Aortic smooth muscle cell (primary cell): ENCODE measurements around the gene ZNF514. TPM values are rescaled to one million over a fixed set of nuclear protein-coding genes. Genes with fewer than 3 reads are reported as not detected.

ENCODE experiments used
- total RNA-seq: library from RNA; depleted of rRNA; stranded (reverse); fragments of >200 nt; gene quantifications from 2 replicates; pipeline ENCODE4 v1.2.3, GENCODE V29; 2014

Gene ZNF514
- total RNA-seq = 10.4 and 11.4 TPM in 2 replicates

DNA sequence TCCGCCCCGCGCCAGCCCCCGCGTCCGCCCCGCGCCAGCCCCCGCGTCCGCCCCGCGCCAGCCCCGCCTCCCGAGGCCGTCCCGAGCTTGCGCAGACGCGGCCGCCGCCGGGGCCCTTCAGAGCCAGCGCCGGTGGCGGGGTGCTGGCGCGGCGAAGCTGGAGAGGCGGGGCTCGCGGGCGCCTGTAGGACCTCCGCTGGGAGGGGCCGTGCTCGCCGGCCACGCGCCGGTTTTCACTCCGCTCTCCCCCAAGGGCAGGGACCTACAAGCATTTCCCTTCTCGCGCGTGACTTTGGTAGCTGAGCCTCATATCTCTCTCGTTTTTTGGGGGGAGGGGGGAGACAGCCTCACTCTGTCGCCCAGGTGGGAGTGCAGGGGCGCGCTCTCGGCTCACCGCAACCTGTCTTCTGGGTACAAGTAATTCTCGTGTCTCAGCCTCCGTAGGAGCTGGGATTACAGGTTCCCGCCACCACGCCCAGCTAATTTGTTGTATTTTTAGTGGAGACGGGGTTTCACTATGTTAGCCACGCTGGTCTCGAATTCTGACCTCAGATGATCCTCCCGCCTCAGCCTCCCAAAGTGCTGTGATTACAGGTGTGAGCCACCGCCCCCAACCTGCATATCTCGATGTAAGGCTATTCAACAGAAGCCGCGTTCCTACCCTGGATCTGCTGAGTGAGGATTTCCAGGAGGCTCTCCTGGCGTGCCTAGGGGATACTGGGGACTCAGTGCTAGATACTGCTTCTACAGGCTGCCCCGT is at the start of gene ZNF514:
Gene ZNF514 (minus strand): TSS at position 159 of the 760 bp plus-strand sequence. CDS start 6,595 bp downstream, outside the sequence.

DNA sequence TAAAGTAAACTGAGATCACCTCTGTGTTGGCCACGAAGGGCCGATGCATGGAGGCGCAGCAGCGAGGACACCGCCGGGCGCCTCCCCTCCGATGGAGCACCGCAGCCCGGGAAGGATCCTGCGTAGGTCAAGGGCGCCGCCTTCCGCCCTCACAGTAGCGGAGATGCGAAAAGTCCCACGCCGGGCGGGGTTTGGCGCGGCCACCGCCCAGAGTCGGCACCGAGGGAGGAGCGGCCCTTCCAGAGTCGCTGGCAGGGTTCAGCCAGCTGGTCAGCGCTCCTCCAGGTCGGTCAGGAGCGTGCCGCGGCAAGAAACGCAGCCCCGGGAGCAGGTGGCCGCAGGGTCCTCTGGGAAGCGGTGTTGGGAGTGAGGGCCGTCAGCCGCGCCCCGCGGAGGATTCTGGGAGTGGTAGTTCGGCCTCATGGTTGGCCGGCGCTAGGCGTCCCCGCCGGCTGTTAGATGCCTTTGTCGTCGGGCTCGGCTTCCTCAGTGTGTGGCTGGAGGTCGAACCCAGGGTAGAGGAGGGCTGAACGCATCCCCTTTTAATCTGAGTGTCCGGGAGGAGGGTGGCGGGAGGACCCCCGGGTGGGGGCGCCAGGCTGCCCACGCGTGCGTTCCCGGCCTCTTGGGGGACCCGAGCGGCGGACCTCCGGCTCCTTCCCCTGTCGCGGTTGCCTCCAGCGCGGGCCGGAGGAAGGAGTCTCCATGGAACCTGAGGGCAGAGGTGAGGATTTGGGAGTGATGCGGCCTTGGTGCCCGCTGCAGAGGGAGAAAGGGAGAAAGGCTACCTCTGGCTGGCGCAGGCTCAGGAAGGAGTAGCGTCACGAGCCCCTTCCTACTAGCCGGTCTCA is 47.7 kb upstream of the ZNF514 start, which contains the start of gene ZNF892:
Gene ZNF892 (plus strand): TSS at position 411 of the 851 bp plus-strand sequence. CDS start 295 bp downstream, at position 706.

DNA sequence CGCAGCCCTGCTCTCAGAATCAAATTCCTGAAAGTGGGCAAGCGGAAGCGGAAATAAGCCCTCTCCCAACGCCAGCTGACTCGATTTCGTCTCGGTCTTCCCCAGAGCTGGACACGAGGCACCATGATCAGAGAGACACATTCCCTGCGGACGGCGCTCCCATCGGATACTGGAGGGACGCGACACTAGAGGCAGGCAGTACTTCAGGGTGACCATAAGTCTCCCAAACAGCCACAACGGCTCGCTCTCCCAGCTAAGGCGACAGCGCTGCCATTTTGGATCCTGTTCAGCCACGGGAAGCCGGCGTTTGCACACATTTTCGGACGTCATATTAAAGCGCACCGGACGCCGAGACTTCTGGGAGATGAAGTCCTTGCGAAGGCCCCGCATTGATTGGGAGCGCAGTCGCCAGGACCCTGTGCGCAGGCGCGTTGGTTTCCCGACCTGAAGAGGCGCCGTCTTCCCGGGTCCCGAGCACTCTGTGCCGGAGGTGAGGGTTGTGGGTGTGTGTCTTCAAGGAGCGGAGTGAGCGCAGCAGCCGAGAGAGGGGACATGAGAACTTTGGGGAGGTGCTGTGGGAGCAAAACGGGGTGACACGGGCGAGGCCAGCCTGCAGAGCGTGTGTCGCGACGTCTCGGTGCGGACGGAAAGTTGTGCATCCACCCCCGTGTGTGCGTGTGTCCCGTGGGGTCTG is 5.9 kb upstream of the ZNF514 start, which contains the start of gene ZNF2:
Gene ZNF2 (plus strand): TSS at position 439 of the 694 bp plus-strand sequence. CDS start 10,418 bp downstream, outside the sequence.

DNA sequence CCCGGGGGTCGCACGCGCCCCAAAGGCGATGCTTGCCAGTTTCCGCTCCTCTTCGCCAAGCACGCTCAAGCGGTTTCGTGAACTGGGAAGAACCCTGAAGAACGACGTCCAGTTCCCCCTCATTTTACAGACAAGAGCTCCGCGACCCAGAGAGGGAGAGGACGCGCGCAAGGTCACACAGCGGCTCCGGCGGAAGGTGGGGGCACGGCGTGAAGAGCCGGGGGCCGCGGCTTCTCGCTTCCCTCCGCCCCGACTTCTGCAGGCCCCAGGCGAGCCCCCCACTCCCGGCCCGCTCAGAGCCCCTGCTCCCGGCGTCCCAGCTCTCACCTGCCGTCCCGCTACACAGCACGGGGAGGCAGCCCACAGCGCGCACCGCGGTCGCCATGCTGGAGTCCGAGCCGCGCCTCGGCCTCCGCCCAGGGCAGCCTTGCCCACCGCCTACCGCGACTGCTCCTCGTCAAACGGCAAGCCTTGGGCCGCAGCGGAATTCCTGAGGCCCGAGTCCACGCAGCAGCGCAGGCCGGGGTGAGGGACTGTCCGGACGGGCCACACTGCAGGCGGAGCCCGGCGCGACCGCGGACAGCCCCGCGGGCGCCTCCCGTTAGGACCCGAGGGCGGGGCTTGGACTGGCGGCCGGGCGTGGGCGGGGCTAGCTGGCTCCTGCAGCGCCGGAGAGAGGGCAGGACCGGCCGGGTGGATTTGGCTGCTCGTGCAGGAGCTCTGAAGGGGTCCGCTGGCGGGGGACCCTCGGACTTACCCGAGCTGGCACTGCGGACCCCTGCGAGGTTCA is 38.0 kb downstream of the ZNF514 start, which contains the start of gene MRPS5:
Gene MRPS5 (minus strand): TSS at position 402 of the 790 bp plus-strand sequence. CDS start 17 bp downstream, at position 385.

Other genes starting within 250 kb of the ZNF514 start
- gene MAL, start 134.1 kb downstream of the ZNF514 start, total RNA-seq = not detected in 2 replicates
- 39.3 and 47.0 TPM in 2 replicates for gene MRPS5, start 38.0 kb downstream of the ZNF514 start, total RNA-seq
- gene ZNF2, start 6.0 kb upstream of the ZNF514 start, total RNA-seq = 5.8 and 7.5 TPM in 2 replicates
- 2.2 and 3.0 TPM in 2 replicates for gene ZNF892, start 47.7 kb upstream of the ZNF514 start, total RNA-seq
- gene PROM2, start 114.6 kb upstream of the ZNF514 start, total RNA-seq = 0.19 and 0.26 TPM in 2 replicates
- 0.13 and 0.31 TPM in 2 replicates for gene KCNIP3, start 137.5 kb upstream of the ZNF514 start, total RNA-seq
- gene FAHD2A, start 242.9 kb upstream of the ZNF514 start, total RNA-seq = 19.3 and 27.0 TPM in 2 replicates